ENCODE results near the gene CUX1. TPM values are rescaled to one million over a fixed set of nuclear protein-coding genes. Genes with fewer than 3 reads are reported as not detected.
"Not testable (repeated sequence)": the region's sequence is repeated elsewhere in the genome, so short reads cannot be mapped to it uniquely, and the experiment has no call there.

CUX1 gene
- total RNA-seq, 4 donors from 2014 or later: 58.2 to 295 (median 76.9) TPM

DNA sequence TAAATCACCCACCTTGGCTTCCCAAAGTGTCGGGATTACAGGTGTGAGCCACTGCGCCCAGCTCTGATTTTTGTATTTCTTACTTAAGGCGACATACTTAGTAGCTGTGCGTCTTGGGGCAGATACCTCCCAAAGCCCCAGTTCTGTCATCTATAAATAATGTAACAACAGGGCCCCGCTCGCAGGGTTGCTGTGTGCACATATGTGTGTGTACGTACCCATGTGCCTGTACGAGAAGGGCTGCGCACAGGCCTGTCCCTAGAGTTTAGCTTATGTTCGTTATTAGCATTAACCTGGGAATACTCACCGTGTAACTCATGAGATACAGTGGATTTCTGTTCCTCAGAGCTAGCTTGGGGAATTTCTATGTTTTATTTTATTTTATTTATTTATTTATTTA lies 103.6 kb downstream of the CUX1 start:
- no peak for DNase-seq
- intact Hi-C loops (cut with DNase I; ENCODE audit: low total_unique reads): no loop called here

DNA sequence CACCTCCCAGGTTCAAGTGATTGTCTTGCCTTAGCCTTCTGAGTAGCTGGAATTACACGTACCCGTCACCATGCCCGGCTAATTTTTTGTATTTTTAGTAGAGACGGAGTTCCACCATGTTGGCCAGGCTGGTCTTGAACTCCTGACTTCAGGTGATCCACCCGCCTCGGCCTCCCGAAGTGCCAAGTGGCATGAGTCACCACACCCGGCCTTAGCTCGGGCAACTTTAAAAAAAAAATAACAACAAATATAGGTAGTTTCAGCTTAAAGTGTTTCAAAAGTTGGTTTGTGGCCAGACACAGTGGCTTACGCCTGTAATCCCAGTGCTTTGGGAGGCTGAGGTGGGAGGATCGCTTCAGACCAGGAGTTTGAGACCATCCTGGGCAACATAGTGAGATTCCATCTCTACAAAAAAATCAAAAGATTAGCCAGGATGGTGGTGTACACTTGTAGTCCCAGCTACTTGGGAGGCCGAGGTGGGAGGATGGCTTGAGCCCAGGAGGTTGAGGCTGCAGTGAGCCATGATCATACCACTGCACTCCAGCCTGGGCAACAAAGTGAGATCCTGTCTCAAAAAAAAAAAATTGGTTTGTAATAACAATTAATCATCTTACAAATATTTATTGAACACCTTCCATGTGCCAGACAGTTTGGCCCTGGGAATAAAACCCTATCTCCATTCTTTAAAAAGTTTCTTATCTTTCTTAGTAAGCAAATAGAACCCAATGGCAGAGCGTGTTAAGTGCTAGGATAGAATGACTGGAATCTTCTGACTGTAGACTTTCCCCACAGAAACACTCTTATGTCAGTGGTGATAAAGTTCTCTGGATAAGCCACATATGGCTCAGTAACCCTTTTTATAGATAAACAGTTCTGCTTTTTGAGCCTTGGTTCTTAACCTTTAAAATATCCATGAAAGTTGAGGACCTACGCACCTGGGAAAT lies 104.4 kb downstream of the CUX1 start:
- intact Hi-C loops (cut with DNase I; ENCODE audit: low total_unique reads); H3K27me3 ChIP-seq; H3K4me3 ChIP-seq; H3K36me3 ChIP-seq; DNase-seq; H3K9me3 ChIP-seq: not testable (repeated sequence)
- Histone ChIP-seq H3K4me1 (peaks cover 8 to 12% of the 10 kb centered on the region in 2 donors), H3K27ac (peak overlapping the region; percentile 91)

More for the DNA sequence above, 103.6 kb downstream of the CUX1 start:
- H3K27me3 ChIP-seq: no peaks in the 10 kb centered on the region
- no peaks in the 10 kb centered on the region for H3K9me3 ChIP-seq
- no peak overlapping the region for H3K4me3 ChIP-seq
- no peak for TF ChIP-seq POLR2A (IDR thresholded peaks at IDR 0.05)
- TF ChIP-seq, protein P1, sequence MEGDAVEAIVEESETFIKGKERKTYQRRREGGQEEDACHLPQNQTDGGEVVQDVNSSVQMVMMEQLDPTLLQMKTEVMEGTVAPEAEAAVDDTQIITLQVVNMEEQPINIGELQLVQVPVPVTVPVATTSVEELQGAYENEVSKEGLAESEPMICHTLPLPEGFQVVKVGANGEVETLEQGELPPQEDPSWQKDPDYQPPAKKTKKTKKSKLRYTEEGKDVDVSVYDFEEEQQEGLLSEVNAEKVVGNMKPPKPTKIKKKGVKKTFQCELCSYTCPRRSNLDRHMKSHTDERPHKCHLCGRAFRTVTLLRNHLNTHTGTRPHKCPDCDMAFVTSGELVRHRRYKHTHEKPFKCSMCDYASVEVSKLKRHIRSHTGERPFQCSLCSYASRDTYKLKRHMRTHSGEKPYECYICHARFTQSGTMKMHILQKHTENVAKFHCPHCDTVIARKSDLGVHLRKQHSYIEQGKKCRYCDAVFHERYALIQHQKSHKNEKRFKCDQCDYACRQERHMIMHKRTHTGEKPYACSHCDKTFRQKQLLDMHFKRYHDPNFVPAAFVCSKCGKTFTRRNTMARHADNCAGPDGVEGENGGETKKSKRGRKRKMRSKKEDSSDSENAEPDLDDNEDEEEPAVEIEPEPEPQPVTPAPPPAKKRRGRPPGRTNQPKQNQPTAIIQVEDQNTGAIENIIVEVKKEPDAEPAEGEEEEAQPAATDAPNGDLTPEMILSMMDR (IDR thresholded peaks at IDR 0.05): no peak
- H3K27ac ChIP-seq: peak overlapping the region; percentile 91
- no peaks in the 10 kb centered on the region for H3K36me3 ChIP-seq
- H3K4me1 ChIP-seq: peaks cover 8 to 12% of the 10 kb centered on the region in 2 donors

DNA sequence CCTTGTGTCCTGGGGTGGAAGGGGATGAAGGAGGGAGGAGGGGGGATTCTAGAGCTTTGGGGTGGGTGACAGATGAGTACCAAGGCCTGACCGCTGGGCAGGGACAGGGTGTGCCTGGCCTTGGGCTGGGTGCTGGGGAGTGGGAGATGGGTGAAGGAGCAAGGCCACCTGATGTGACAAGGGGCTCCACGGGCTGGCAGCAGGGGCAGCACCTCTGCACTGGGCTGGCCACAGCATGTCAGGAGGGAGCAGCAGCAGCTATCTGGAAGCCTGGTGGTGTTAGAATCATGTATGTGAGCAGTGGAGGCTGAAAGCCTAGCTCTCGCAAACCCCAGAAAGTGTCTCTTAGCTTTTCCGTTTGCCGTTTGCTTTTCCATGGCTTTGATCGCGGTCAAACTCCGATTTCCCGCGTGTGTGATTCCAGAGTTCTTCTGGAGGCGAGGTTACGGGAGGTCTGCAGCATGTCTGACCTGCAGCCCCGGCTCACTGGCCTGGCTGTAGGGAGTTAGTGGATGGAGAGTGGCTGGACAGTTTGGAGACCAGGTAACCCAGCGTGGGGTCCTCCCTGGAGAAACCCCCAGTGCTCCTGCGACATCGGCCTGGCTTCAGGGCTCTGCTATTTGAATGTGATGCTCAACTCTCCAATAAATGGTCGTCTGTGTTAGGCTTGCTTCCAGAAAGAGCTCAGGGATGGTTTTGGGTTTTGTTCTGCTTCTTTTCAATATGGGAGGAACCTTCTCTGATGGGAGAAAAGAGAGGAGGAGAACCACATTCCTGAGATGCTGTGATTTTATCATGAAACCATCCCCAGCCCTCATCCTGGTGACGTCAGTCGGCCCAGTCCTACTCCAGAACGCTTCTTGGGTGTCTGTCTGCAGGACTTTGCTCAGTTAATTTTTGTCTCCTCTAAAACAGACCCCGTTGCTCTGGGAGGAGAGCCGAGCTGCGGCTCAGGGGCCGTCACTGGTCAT lies 105.5 kb downstream of the CUX1 start:
- TF ChIP-seq POLR2A (IDR thresholded peaks at IDR 0.05): no peak
- intact Hi-C loops (cut with DNase I; ENCODE audit: low total_unique reads): no loop called here
- H3K4me3 ChIP-seq: no peak overlapping the region
- peak; percentile 69 to 82 for DNase-seq
- no peaks in the 10 kb centered on the region for H3K27me3 ChIP-seq
- peak overlapping the region; percentile 91 for H3K27ac ChIP-seq
- H3K4me1 ChIP-seq: peaks cover 8 to 16% of the 10 kb centered on the region in 2 donors
- H3K9me3 ChIP-seq: no peaks in the 10 kb centered on the region
- no peaks in the 10 kb centered on the region for H3K36me3 ChIP-seq

DNA sequence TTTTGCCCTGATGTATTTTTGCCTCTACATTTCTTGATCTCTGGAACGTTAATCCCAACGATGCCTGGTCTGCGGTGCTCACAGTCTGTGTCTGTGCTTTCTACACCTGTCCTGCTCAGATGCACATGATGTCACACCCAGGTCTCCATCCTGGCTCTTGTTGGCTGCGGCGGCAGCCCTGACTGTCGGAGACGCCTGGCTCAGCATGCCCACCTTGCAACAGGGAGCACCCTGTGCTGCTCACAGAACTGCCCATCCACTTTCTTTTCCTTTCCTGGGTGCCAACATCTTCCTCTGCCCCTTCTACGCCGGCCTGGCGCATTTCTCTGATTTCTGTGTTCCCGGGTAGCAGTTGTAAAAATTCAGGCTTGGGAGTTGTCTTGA lies 106.2 kb downstream of the CUX1 start:
- H3K36me3 ChIP-seq: no peaks in the 10 kb centered on the region
- intact Hi-C loops (cut with DNase I; ENCODE audit: low total_unique reads): no loop called here
- H3K27ac ChIP-seq: peak overlapping the region; percentile 91
- no peaks in the 10 kb centered on the region for H3K9me3 ChIP-seq
- TF ChIP-seq, protein P1 (IDR thresholded peaks at IDR 0.05): no peak
- TF ChIP-seq POLR2A (IDR thresholded peaks at IDR 0.05): no peak
- no peak overlapping the region for H3K4me3 ChIP-seq
- no peak for DNase-seq
- peaks cover 8 to 17% of the 10 kb centered on the region in 2 donors for H3K4me1 ChIP-seq
- no peaks in the 10 kb centered on the region for H3K27me3 ChIP-seq

DNA sequence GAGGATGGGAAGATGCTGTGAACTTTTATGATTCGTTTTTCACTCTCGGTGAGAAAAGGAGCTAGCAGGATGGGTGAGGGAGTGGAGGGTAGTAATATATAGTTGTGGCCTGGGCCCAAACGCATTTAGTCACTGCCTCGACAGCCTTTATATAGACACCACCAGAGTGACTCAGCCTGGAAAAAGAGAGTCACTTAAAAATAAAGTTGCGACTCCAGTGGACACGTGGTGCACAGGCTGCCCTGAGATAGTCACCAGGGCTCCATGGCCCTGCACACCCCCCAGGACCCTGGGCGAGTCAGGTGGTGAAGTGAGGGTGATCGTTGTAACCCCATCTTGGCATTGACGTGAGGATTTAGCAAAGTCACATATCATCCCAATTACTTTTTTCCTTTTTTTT lies 106.7 kb downstream of the CUX1 start:
- intact Hi-C loops (cut with DNase I; ENCODE audit: low total_unique reads): no loop called here
- Histone ChIP-seq H3K4me3 (no peak overlapping the region), H3K4me1 (peaks cover 8 to 17% of the 10 kb centered on the region in 2 donors), H3K27ac (peak overlapping the region; percentile 91), H3K27me3 (no peaks in the 10 kb centered on the region), H3K9me3 (no peaks in the 10 kb centered on the region), H3K36me3 (no peaks in the 10 kb centered on the region)
- DNase-seq: peak; percentile 54 to 86
- TF ChIP-seq, protein P1 (IDR thresholded peaks at IDR 0.05): no peak
- no peak for TF ChIP-seq POLR2A (IDR thresholded peaks at IDR 0.05)

All from uterus (tissue), 4 donors.